Progenitor cell of endocrine pancreas (in vitro differentiated cells): ENCODE measurements around the gene DDB1. TPM values are rescaled to one million over a fixed set of nuclear protein-coding genes. Genes with fewer than 3 reads are reported as not detected.

Experiments used
- DNase-seq: peaks from one replicate; pipeline ENCODE4 v3.0.0; 2021; ENCODE audit warnings: low spot score; ENCODE audit not compliant: unreplicated experiment
- H3K27ac Mint-ChIP-seq: 2 replicates; pipeline ENCODE4 v1.8.0; 2021; ENCODE audit warnings: mild to moderate bottlenecking, moderate library complexity, mixed read lengths
- H3K27me3 Mint-ChIP-seq: 2 replicates; pipeline ENCODE4 v1.8.0; 2021; ENCODE audit warnings: mixed read lengths
- H3K36me3 Mint-ChIP-seq: 2 replicates; pipeline ENCODE4 v1.8.0; 2022; ENCODE audit warnings: mixed read lengths; ENCODE audit not compliant: insufficient read depth
- H3K4me1 Mint-ChIP-seq: 2 replicates; pipeline ENCODE4 v1.8.0; 2021; ENCODE audit warnings: low read depth, mixed read lengths
- H3K4me3 Mint-ChIP-seq: 2 replicates; pipeline ENCODE4 v1.8.0; 2021; ENCODE audit warnings: low read depth, mild to moderate bottlenecking, moderate library complexity, mixed read lengths
- H3K9me3 Mint-ChIP-seq: 2 replicates; pipeline ENCODE4 v1.8.0; 2021; ENCODE audit warnings: low read depth, mixed read lengths
- total RNA-seq: library from RNA; stranded (reverse); gene quantifications from 2 replicates; pipeline ENCODE4 v1.2.1, GENCODE V29; 2021
- TF ChIP-seq, protein P1 (sequence below): fragments of 200-600 bp; sonication (generic); IDR thresholded peaks from one replicate; pipeline ENCODE4 v1.5.0; 2021; ENCODE audit warnings: antibody characterized with exemption, mild to moderate bottlenecking; ENCODE audit not compliant: unreplicated experiment

The DDB1 gene
- total RNA-seq, 1 donor from 2014 or later: 254 TPM

DNA sequence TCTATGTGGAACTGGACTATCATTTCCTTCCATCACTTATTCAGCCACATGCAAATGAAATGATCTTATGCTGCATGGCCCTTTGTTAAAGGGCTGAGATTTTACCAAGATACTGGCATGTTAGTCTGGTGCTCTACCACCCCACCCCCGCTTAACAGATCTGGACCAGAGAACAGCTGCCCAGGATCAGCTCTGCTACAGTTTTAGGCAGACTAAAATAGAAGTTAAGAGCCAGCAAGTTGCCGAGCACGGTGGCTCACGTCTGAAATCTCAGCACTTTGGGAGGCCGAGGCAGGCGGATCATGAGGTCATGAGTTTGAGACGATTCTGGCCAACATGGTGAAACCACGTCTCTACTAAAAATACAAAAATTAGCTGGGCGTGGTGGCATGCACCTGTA lies 4.6 kb downstream of the DDB1 start:
- TF ChIP-seq, protein P1, sequence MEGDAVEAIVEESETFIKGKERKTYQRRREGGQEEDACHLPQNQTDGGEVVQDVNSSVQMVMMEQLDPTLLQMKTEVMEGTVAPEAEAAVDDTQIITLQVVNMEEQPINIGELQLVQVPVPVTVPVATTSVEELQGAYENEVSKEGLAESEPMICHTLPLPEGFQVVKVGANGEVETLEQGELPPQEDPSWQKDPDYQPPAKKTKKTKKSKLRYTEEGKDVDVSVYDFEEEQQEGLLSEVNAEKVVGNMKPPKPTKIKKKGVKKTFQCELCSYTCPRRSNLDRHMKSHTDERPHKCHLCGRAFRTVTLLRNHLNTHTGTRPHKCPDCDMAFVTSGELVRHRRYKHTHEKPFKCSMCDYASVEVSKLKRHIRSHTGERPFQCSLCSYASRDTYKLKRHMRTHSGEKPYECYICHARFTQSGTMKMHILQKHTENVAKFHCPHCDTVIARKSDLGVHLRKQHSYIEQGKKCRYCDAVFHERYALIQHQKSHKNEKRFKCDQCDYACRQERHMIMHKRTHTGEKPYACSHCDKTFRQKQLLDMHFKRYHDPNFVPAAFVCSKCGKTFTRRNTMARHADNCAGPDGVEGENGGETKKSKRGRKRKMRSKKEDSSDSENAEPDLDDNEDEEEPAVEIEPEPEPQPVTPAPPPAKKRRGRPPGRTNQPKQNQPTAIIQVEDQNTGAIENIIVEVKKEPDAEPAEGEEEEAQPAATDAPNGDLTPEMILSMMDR: no peak
- Mint-ChIP-seq H3K4me1 (peaks cover 20% of the 10 kb centered on the region), H3K27ac (no peak overlapping the region), H3K9me3 (no peaks in the 10 kb centered on the region), H3K36me3 (peaks cover 17% of the 10 kb centered on the region), H3K27me3 (no peaks in the 10 kb centered on the region), H3K4me3 (no peak overlapping the region)
- no peak for DNase-seq

DNA sequence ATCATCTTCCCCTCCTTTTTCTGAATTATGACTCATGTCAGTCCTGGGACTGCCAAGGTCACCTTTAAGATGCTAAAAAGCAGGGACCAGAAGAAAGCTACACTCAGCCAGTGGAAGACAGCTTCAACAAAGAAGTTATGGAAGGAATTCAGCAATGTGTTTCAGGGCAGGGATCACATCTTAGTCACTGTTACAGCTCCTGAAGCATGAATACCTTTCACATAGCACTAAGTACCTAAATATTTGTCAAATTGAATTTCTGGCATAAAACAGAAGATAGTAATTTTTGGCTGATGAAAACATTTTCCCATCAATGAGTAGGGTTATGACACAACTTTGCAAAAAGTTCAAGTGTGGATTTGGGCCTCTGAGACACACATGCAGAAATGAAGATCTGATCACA lies 5.2 kb downstream of the DDB1 start:
- Mint-ChIP-seq H3K36me3 (peaks cover 23% of the 10 kb centered on the region), H3K4me1 (peaks cover 20% of the 10 kb centered on the region), H3K27me3 (no peaks in the 10 kb centered on the region), H3K9me3 (no peaks in the 10 kb centered on the region), H3K4me3 (no peak overlapping the region), H3K27ac (no peak overlapping the region)
- no peak for DNase-seq
- TF ChIP-seq, protein P1: no peak

DNA sequence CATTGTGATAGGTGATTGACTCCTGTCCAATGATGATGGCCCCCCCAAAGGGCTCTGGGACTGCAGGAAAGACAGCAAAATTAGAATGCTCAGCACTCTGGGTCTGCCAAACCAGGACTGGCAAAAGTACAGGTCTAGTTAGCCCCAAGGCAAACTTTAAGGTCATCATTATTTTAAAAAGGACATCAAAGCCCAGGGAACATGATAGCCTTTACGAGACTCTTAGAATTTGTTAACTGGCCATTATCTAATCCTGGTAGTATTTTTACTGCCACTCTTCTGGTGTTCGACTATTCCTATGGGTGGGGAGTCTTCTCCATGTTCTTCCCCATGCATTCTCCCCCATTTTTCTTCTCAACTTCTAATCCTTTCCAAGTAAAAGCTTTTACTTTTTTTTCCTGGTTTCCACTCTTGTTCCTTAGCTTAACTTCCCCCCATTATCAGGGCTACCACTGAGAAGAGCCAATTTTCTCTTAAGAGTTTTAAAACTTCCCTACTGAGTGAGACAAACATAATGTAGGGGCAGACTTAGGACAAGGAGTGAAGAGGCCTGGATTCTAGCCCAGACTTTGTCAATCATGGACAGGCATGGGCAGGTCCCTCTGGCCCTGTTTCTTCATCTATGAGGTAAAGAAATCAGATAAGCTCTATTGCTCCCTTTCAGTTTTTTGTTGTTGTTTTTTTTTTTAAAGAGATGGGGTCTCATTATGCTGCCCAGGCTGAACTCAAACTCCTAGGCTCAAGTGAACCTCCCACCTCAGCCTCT lies 7.1 kb downstream of the DDB1 start:
- Mint-ChIP-seq H3K36me3 (peaks cover 29% of the 10 kb centered on the region), H3K4me1 (peaks cover 4% of the 10 kb centered on the region), H3K27me3 (no peaks in the 10 kb centered on the region), H3K9me3 (no peaks in the 10 kb centered on the region), H3K4me3 (no peak overlapping the region), H3K27ac (peak overlapping the region; percentile 24)
- no peak for DNase-seq
- TF ChIP-seq, protein P1: no peak

DNA sequence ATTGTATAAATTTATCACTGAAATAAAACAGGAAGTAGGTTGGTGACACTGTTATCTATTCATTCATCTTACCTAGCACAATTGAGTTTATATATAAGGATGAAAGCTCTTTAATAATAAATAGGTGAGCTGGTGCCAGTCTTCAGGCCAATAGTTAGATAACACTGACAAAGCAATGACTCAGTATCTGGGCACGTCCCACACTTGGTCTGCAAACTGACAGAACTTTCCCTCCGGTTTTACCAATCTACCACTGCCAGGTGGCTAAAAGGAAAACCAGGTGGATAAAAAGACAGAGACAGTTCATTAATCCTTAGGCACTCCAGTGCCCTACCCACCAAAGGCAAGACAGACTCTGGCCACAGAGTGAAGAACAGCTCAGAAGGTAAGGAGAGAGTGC lies 17.6 kb downstream of the DDB1 start:
- TF ChIP-seq, protein P1: no peak
- DNase-seq: no peak
- Mint-ChIP-seq H3K27me3 (no peaks in the 10 kb centered on the region), H3K27ac (no peak overlapping the region), H3K36me3 (peaks cover 21% of the 10 kb centered on the region), H3K9me3 (no peaks in the 10 kb centered on the region), H3K4me1 (no peaks in the 10 kb centered on the region), H3K4me3 (no peak overlapping the region)

DNA sequence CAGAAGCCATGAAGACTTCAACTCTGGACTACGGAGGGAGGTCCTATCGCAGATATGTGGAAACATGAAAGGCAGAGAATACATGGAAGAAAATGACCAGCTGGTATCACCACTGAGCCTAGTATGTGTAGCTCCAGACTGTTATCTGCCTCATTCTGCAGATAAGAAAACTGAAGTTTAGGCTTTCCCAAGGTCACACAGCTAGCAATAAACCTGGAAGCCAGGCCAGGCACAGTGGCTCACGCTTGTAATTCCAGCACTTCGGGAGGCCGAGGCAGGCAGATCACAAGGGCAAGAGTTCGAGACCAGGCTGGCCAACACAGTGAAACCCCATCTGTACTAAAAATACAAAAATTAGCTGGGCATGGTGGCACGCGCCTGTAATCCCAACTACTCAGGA lies 22.2 kb downstream of the DDB1 start:
- Mint-ChIP-seq H3K27me3 (no peaks in the 10 kb centered on the region), H3K36me3 (peaks cover 18% of the 10 kb centered on the region), H3K9me3 (no peaks in the 10 kb centered on the region), H3K4me1 (no peaks in the 10 kb centered on the region), H3K4me3 (no peak overlapping the region), H3K27ac (no peak overlapping the region)
- no peak for DNase-seq
- TF ChIP-seq, protein P1: no peak
